ENCODE measurements around the gene GDF7. TPM values are rescaled to one million over a fixed set of nuclear protein-coding genes. Genes with fewer than 3 reads are reported as not detected.

The GDF7 gene
- total RNA-seq, 1 experiment from 2014 or later, result 0.02 TPM

- BruUV-seq (replicated peaks), result no TSS peak
- no peak overlapping the region for H3K4me3 ChIP-seq (replicated peaks in 1 of 2; ENCODE audit: low read depth in 1 of 2, low read length in 2 of 2)
- POLR2A ChIA-PET, result interaction anchor here (0.7 kb wide), 1 partner anchor 180 kb away, joined by 3 read pairs; the partner anchor contains the start of gene RHOB
- peaks cover 0 to 4% of the 10 kb centered on the region in 2 experiments; a peak in 1 of 4 replicates for H3K36me3 ChIP-seq (ENCODE audit: control insufficient read depth in 1 of 2, insufficient read depth in 2 of 2, low read length in 2 of 2)
- no peaks in the 10 kb centered on the region for H4K20me1 ChIP-seq (ENCODE audit: insufficient read depth)
- ATAC-seq (no peak), DNase-seq (ENCODE audit: low read depth, low spot score) (no peak)
- RAD21 ChIA-PET (ENCODE audit: low non-redundant PET in 1 of 2, low total read pairs in 2 of 2, uncharacterized antibody in 2 of 2, unreplicated experiment in 2 of 2), result no interaction called here
- H3K9me3 ChIP-seq (ENCODE audit: control insufficient read depth in 1 of 2, insufficient read depth in 1 of 2, low read depth in 1 of 2, low read length in 2 of 2), result no peaks in the 10 kb centered on the region
- H3K9ac ChIP-seq (ENCODE audit: low read length), result no peak overlapping the region
- H3K27me3 ChIP-seq (ENCODE audit: insufficient read depth, low read length), result no peaks in the 10 kb centered on the region
- no peaks in the 10 kb centered on the region for H3K79me2 ChIP-seq (ENCODE audit: insufficient read depth, low read length)
- CTCF ChIA-PET, result no interaction called here
- no peaks in the 10 kb centered on the region for H3K4me1 ChIP-seq (ENCODE audit: control insufficient read depth in 1 of 2, insufficient read depth in 2 of 2, low read length in 2 of 2)
- no peak overlapping the region for H2AFZ ChIP-seq (ENCODE audit: low read depth, low read length, poor library complexity, severe bottlenecking)
- no peak overlapping the region for H3K27ac ChIP-seq (ENCODE audit: low read depth, low read length)
- no peak overlapping the region for H3K4me2 ChIP-seq (ENCODE audit: low read length)
- intact Hi-C loops (cut with micrococcal nuclease), result no loop called here
- TF ChIP-seq ELF1 (IDR thresholded peaks at IDR 0.05; ENCODE audit: borderline replicate concordance, low read depth) (no peak), SIN3A (IDR thresholded peaks at IDR 0.05; ENCODE audit: low read depth) (no peak), SP1 (IDR thresholded peaks at IDR 0.05; ENCODE audit: low read depth) (no peak), CTCF (IDR thresholded peaks at IDR 0.05 in 2 of 3, conservative IDR thresholded peaks at IDR 0.05 in 1 of 3; ENCODE audit: borderline replicate concordance in 1 of 3, insufficient read depth in 1 of 3, low read depth in 2 of 3, low read length in 2 of 3) (no peak), EZH2 (IDR thresholded peaks at IDR 0.05) (no peak), FOSL1 (IDR thresholded peaks at IDR 0.05; ENCODE audit: low read depth) (no peak), REST (IDR thresholded peaks at IDR 0.05; ENCODE audit: low read depth) (no peak), CEBPB (IDR thresholded peaks at IDR 0.05; ENCODE audit: low read depth) (no peak), MAX (IDR thresholded peaks at IDR 0.05) (no peak), EZH2phosphoT487 (IDR thresholded peaks at IDR 0.05; ENCODE audit: borderline replicate concordance) (no peak)
- no peaks in the 10 kb centered on the region for H3K9me2 ChIP-seq (ENCODE audit: insufficient read depth)
These were observed 40.0 kb upstream of the GDF7 start for GRCh38 chr2:20626698-20627513.
